Measurements from ENCODE around the gene MCAM.

MCAM gene

GRCh38 chr11:119303227-119303718 is 13.7 kb downstream of the MCAM start:
- in situ Hi-C loops (cut with HindIII; ENCODE audit: low sequenced_read_pairs) = no loop called here
- DNase-seq (ENCODE audit: low read depth) = no peak
- H3K4me3 ChIP-seq (ENCODE audit: low read depth, low read length) = no peak overlapping the region
- no peak for TF ChIP-seq CTCF (IDR thresholded peaks at IDR 0.05; ENCODE audit: low read depth, low read length, missing control alignments)

DNA sequence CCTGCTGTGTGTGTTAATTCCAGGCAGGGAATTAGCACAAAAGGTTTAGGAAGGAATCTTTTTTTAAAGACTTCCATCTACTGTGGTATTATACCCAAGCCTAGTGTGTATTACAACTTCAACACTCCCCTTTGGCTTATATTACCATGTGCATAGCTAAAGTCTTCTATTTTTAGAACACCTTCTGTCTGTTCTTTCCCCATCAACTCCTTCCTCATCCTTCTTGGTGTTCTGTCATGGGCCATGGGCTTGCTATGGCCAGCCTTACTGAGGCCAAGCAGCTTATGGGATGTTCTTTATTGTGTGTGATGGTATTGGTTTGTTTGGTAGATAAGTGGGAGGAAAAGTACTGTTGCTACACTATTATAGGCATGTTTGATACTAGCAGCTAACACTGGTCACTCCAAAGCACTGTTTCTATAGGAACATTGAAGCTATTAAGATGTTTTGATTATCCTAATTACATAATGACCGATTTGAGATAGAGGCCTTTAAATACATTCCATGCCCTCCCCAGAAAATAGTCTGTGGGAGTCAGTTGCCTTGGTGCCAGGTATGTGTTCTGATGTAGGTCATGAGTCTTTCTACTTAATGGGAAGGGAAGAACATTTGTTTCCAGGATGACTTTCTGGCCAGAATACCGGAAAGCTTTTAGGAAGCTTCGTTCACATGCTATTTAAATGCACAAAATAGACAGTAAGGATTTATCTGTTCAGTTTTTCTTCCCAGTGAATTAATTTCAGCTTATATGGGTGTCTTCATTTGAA is 16.5 kb downstream of the MCAM start:
- in situ Hi-C loops (cut with HindIII; ENCODE audit: low sequenced_read_pairs) = no loop called here
- no peak overlapping the region for H3K4me3 ChIP-seq (ENCODE audit: low read depth, low read length)
- no peak for DNase-seq (ENCODE audit: low read depth)
- TF ChIP-seq CTCF (IDR thresholded peaks at IDR 0.05; ENCODE audit: low read depth, low read length, missing control alignments) = no peak

GRCh38 chr11:119299416-119299815 is 17.5 kb downstream of the MCAM start:
- DNase-seq (ENCODE audit: low read depth) = no peak
- TF ChIP-seq CTCF (IDR thresholded peaks at IDR 0.05; ENCODE audit: low read depth, low read length, missing control alignments) = no peak
- H3K4me3 ChIP-seq (ENCODE audit: low read depth, low read length) = no peak overlapping the region
- in situ Hi-C loops (cut with HindIII; ENCODE audit: low sequenced_read_pairs) = loop anchor here (25.0 kb wide), 1 partner anchor 187 kb away; the partner anchor contains the start of genes C2CD2L, DPAGT1 and HINFP

DNA sequence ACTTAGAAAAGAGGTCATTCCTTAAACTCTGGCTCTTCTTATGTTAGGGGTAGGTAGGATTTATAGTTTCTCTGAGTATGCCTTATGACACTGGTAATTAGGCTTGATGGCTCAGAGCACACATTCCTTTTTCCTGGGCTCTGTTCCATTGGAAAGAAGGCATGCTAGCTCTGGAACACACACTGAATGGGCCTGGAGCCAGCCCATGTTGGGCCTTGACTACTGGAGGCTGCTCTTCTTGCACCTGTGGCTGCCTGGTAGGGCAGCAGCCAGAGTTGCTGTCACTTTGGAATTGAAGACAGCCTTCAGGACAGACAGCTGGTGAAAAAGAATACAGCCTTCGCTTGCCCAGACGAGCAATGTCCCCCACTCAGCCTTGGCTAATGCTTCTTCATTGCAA is 18.2 kb downstream of the MCAM start:
- in situ Hi-C loops (cut with HindIII; ENCODE audit: low sequenced_read_pairs) = loop anchor here (25.0 kb wide), 1 partner anchor 186 kb away; the partner anchor contains the start of genes C2CD2L, DPAGT1 and HINFP
- no peak overlapping the region for H3K4me3 ChIP-seq (ENCODE audit: low read depth, low read length)
- TF ChIP-seq CTCF (IDR thresholded peaks at IDR 0.05; ENCODE audit: low read depth, low read length, missing control alignments) = no peak
- DNase-seq (ENCODE audit: low read depth) = no peak

DNA sequence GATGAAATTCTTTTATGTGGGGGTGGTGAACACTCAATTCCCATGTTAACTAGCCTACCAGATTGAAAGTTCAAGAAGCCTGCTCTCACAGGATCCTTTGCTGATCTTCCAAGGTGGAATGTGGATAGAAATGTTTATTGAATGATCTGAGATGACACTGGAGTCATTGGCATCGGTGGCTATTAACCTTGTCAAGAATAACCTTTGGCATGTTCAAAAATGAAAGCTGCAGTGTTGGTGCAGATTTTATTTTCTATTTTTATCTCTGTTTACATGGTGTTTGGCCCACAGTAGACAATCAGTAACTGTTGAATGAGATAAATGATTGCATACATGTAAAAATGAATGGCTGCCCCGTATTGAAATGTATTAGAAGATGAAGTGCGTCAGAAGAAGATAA is 19.0 kb downstream of the MCAM start:
- in situ Hi-C loops (cut with HindIII; ENCODE audit: low sequenced_read_pairs) = loop anchor here (25.0 kb wide), 1 partner anchor 186 kb away; the partner anchor contains the start of genes C2CD2L, DPAGT1 and HINFP
- TF ChIP-seq CTCF (IDR thresholded peaks at IDR 0.05; ENCODE audit: low read depth, low read length, missing control alignments) = no peak
- DNase-seq (ENCODE audit: low read depth) = no peak
- no peak overlapping the region for H3K4me3 ChIP-seq (ENCODE audit: low read depth, low read length)

DNA sequence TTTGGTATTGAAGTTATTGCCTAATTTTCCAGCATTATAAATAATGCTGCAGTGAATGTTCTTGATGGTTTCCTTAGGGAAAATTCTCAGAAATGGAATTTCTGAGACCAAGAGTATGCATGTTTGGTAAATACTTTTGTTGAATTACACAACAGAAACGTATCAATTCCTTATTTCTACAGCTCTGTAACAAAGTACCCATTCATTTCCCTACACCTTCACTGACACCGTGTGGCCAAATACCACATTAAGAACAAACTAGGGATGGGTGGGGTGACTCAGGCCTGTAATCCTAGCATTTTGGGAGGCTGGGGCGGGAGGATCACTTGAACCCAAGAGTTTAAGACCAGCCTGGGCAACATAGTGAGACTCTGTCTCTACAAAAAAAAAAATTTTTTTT is 21.8 kb downstream of the MCAM start:
- in situ Hi-C loops (cut with HindIII; ENCODE audit: low sequenced_read_pairs) = loop anchor here (25.0 kb wide), 1 partner anchor 183 kb away; the partner anchor contains the start of genes C2CD2L, DPAGT1 and HINFP
- no peak for TF ChIP-seq CTCF (IDR thresholded peaks at IDR 0.05; ENCODE audit: low read depth, low read length, missing control alignments)
- H3K4me3 ChIP-seq (ENCODE audit: low read depth, low read length) = no peak overlapping the region
- DNase-seq (ENCODE audit: low read depth) = no peak
